GM19438 (cell line): ENCODE measurements around the gene GPBP1.
"Not testable (repeated sequence)": the region's sequence is repeated elsewhere in the genome, so short reads cannot be mapped to it uniquely, and the experiment has no call there.

Experiments
- ATAC-seq: cut with Tn5 transposase; IDR thresholded peaks from one replicate; pipeline ENCODE4 v1.9.1; 2021; ENCODE audit warnings: low read depth; ENCODE audit not compliant: unreplicated experiment

GPBP1 gene

GRCh38 chr5:57175551-57176309 is 1.9 kb downstream of the GPBP1 start:
- ATAC-seq = no peak

GRCh38 chr5:57176350-57176857 is 2.5 kb downstream of the GPBP1 start:
- no peak for ATAC-seq

GRCh38 chr5:57177479-57178156 is 3.8 kb downstream of the GPBP1 start:
- ATAC-seq = no peak

GRCh38 chr5:57178238-57178637 is 4.4 kb downstream of the GPBP1 start:
- not testable (repeated sequence) for ATAC-seq

- no peak for ATAC-seq
Observed at GRCh38 chr5:57179262-57180200, 5.7 kb downstream of the GPBP1 start.

GRCh38 chr5:57181154-57181553 is 7.3 kb downstream of the GPBP1 start:
- no peak for ATAC-seq

- no peak for ATAC-seq
Observed at GRCh38 chr5:57184322-57184721, 10.5 kb downstream of the GPBP1 start.

GRCh38 chr5:57185313-57185712 is 11.5 kb downstream of the GPBP1 start:
- no peak for ATAC-seq

GRCh38 chr5:57186194-57186593 is 12.3 kb downstream of the GPBP1 start:
- no peak for ATAC-seq

GRCh38 chr5:57187977-57188376 is 14.1 kb downstream of the GPBP1 start:
- peak; percentile 51 for ATAC-seq

GRCh38 chr5:57189515-57189914 is 15.7 kb downstream of the GPBP1 start:
- no peak for ATAC-seq

GRCh38 chr5:57190593-57190992 is 16.7 kb downstream of the GPBP1 start:
- ATAC-seq = no peak

GRCh38 chr5:57191163-57191562 is 17.3 kb downstream of the GPBP1 start:
- no peak for ATAC-seq

GRCh38 chr5:57191986-57192385 is 18.1 kb downstream of the GPBP1 start:
- no peak for ATAC-seq

- ATAC-seq = not testable (repeated sequence)
Observed at GRCh38 chr5:57192832-57193231, 19.0 kb downstream of the GPBP1 start.

- no peak for ATAC-seq
Observed at GRCh38 chr5:57193757-57194413, 20.0 kb downstream of the GPBP1 start.

- no peak for ATAC-seq
Observed at GRCh38 chr5:57194653-57195052, 20.8 kb downstream of the GPBP1 start.

- no peak for ATAC-seq
Observed at GRCh38 chr5:57195060-57195459, 21.2 kb downstream of the GPBP1 start.

GRCh38 chr5:57199866-57200265 is 26.0 kb downstream of the GPBP1 start:
- ATAC-seq = no peak

- no peak for ATAC-seq
Observed at GRCh38 chr5:57202811-57203210, 29.0 kb downstream of the GPBP1 start.
